GM19324 (cell line): ENCODE data around the gene NEURL1B.
"Not testable (repeated sequence)": the region's sequence is repeated elsewhere in the genome, so short reads cannot be mapped to it uniquely, and the experiment has no call there.

ENCODE experiments used
- ATAC-seq: cut with Tn5 transposase; IDR thresholded peaks from one replicate; pipeline ENCODE4 v1.9.1; 2021; ENCODE audit warnings: mild to moderate bottlenecking, moderate library complexity; ENCODE audit not compliant: unreplicated experiment, low FRiP score

Gene NEURL1B

GRCh38 chr5:172674155-172674554 lies 33.1 kb downstream of the NEURL1B start:
- no peak for ATAC-seq

DNA sequence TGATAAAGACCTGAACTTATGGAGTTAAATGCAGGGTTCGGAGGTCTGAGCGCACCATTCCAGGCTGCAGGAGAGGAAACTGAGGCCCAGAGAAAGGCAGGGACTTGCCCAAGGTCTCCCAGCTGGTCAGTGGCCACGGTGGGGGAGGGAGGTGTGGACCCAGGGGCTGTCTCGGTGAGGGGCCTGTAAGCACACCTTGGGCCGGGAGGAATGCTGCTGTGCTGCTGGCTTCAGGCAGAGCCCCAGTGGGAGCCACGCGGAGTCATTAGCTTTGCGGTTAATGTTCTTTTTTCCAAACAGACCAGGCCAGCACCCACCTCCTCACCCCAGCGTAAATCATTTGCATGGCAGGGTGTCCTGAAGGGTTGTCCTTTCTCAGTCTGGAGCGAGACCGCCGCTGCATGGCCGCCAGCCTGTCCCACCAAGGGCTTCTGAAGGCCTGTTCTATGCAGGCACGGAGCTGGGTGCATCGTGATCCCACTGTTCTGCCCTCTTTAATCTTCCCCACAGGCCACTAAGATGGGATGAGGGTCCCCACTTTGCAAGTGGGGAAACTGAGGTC lies 35.9 kb downstream of the NEURL1B start:
- ATAC-seq = no peak

DNA sequence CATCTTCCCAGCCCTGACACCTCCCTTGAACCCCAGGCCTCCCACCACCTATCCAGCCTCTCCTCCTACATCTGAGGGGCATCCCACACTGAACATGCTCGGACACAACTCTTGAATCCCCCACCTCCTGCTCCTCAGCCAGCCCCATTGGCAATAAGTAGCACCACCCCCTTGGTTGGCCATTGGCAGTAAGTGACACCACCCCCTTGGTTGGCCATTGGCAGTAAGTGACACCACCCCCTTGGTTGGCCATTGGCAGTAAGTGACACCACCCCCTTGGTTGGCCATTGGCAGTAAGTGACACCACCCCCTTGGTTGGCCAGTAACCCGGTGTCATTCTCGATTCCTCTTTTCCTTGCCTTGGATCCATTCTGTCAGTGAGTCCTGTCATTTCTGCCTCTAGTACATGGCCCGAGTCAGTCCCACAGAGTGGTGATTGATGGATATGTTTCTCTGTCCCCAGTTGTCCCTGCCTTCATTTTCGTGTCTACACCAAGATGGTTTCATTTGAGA lies 37.4 kb downstream of the NEURL1B start:
- not testable (repeated sequence) for ATAC-seq

- ATAC-seq = no peak
Observed at GRCh38 chr5:172678902-172679301, 37.8 kb downstream of the NEURL1B start.

- ATAC-seq = no peak
Observed at GRCh38 chr5:172679628-172680212, 38.7 kb downstream of the NEURL1B start.

- no peak for ATAC-seq
Observed at GRCh38 chr5:172680921-172681320, 39.9 kb downstream of the NEURL1B start.

DNA sequence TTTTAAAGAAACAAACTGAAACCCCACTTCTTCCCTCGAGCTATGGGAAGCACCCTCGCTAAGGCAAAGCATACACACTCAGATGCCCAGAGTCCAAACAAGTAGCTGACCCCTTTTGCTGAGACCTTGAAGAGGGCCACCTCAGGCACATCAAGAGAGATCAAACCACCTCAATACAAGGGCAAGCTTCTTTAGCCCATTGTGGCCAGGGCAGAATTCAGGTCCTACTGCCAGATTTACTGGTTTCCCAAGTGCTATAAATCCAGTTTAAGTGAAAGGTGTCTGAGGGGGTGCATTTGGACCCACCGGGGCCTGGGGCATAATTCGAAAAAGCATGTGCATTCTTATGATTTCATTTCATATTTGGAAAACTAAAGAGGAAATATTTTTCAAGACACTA lies 40.4 kb downstream of the NEURL1B start:
- no peak for ATAC-seq

GRCh38 chr5:172683264-172683644 lies 42.2 kb downstream of the NEURL1B start:
- ATAC-seq = no peak

- no peak for ATAC-seq
Observed at GRCh38 chr5:172683645-172684471, 42.8 kb downstream of the NEURL1B start.

DNA sequence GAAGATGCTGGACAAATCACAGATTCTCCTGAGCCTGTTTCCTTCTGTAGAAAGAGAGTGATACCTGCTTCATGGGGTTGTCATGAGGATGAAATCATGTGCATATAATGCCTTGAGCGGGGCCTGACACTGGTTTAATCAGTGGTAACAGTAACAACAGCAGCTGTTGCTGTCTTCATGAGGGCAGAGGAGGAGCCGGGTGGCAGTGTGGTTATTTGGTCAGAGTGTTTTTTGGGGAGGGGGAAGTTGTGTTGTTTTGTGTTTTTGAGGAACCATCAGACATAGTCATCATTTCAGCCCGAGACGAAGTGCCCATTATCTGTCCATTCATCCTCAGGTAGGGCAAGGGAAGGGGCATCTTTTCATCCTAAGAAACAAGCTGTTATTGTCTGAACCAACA lies 44.0 kb downstream of the NEURL1B start:
- no peak for ATAC-seq

DNA sequence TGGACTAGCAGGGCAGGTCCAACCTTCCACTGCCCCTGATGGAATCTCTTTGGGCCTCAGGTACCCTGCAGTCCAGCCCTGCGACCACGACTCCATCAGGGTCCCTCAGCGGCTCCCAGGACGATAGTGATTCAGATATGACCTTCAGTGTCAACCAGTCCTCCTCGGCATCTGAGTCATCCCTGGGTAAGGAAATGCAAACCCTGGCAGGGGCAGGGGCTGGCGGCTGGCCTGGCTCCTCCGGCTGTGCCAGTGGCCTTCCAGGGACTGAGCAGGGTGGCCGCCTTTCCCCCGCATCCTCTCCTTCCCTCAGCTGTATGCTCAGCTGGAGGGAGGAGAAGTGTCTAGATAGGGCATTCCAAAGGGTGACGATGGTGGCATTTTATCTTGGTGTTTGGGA lies 45.0 kb downstream of the NEURL1B start:
- ATAC-seq = no peak

DNA sequence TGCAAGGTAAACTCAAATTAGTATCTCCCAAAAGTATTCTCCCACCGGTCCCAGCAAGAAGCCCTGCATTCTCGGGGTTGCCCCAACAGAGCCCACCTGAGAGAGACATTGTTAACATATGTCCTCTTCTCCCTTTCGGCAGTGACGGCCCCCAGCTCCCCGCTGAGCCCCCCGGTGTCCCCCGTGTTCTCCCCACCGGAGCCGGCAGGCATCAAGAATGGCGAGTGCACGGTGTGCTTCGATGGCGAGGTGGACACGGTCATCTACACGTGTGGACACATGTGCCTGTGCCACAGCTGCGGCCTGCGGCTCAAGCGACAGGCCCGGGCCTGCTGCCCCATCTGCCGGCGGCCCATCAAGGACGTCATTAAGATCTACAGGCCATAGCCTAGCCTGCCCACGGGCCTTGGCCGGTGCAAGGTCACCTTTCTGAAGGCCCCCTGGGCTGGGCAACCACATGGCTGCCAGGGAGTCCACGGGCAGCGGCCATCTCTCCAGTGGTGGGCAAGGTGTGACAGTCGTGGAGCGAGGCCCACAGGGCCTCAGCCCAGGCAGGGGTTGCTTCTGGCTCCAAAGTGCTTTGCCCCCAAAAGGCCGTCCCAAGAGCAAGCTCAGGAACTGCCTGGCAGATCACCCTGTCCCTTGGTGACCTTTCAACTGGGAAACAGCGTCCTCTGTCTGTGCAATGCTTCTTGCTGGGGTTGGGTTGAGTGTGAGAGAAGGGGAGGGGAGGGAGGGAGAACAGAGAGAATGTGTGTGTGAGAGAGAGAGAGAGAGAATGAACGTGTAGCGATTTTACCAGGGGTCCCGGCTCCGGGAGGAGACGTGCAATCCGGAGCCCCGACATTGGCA lies 45.7 kb downstream of the NEURL1B start:
- no peak for ATAC-seq

GRCh38 chr5:172687940-172688339 lies 46.9 kb downstream of the NEURL1B start:
- ATAC-seq = no peak

DNA sequence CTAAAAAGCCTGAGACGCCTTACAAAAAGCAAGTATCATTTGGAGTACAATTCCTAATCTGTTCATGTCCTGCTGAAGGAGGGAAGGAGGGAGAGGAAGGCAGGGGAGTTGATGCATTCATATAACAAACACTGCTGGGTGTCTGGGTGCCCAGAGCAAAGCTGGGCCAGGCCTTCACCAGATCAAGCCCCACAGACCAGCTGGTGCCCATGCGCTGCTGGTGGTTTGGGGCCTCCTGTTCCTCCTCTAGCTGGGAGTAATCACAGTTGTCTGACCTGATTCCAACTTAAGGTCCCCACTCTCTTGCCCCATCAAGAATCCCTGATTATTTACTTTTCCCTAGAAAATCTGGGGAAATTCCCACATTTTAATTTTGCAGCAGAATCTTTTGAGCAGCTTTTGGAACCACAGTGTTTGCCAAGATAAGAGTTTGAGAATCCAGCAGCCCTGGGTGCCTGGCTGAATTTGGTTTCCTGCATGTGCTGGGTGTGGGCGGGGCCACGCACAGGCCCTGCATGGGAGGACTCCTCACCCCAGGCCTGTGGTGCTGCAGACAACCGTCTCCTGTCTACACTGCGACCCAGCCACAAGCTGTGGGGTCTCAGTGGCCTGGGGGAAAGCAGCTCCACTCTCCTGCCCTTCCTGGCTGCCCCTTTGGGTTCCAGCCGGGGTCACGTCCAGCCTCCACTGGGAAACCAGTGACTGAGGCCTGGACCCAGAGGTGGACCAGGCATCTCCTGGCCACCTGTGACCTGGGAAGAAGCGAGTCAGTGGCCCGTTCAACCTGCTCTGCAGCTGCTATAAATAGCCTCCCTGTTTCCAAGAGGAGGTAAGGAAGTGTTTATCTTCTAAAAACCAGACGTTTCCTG lies 47.5 kb downstream of the NEURL1B start:
- ATAC-seq = no peak

DNA sequence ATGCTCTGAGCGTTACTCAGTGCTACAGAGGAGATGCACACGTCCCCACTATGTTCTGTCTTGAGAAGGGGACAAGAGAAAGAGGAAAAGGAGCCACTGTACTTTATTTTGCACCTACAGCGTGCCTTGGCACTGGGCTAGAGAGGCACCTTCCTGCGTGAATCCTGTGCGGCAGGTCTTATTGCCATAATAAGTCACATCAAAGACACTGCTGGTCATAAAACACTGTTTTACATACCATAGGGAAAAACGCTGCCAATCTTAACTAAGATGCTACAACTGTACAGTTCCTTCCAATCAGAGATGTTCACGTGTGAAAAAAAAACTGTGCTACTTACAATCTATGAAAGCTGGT lies 48.1 kb downstream of the NEURL1B start:
- ATAC-seq = no peak

GRCh38 chr5:172689801-172690200 lies 48.7 kb downstream of the NEURL1B start:
- no peak for ATAC-seq

GRCh38 chr5:172690258-172691075 lies 49.4 kb downstream of the NEURL1B start:
- no peak for ATAC-seq

GRCh38 chr5:172691886-172692285 lies 50.8 kb downstream of the NEURL1B start:
- ATAC-seq = no peak

DNA sequence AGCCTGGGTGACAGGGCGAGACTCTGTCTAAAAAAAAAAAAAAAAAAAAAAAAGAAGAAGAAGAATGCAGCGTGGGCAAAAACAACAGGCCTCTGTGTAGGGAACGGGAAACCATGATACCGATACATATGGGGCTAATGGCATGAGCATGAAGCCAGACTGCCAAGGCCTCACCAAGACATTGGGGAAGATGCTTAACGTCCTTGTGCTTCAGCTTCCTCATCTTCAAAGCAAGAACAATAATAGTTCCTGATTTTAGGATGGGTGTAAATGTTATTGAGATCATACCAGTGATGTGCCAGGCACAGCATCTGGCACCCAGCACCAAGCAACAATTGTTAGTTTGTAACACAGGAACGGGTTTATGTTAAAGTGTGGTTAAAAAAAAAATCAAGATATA lies 51.4 kb downstream of the NEURL1B start:
- ATAC-seq = no peak
